Measurements from ENCODE around the gene AOC2. TPM values are rescaled to one million over a fixed set of nuclear protein-coding genes. Genes with fewer than 3 reads are reported as not detected.

Gene AOC2
- total and polyA plus RNA-seq, 9 of the 15 experiments (the other 6 are each of a cell fraction or from before 2014, with no cell fraction given), result 0.08 to 0.91 (median 0.49) TPM

GRCh38 chr17:42814633-42815399 is 29.6 kb upstream of the AOC2 start:
- Histone ChIP-seq H3K36me3 (ENCODE audit: control insufficient read depth, insufficient read depth, low read length) (peaks cover 82% of the 10 kb centered on the region), H3K4me2 (ENCODE audit: insufficient read depth, low read length) (no peak overlapping the region), H3K9me3 (replicated peaks; ENCODE audit: control insufficient read depth, insufficient read depth, low read depth, low read length) (no peaks in the 10 kb centered on the region), H3K9ac (ENCODE audit: insufficient read depth in 1 of 2, low read depth in 2 of 2, low read length in 2 of 2) (no peak overlapping the region), H3K79me2 (ENCODE audit: control insufficient read depth, insufficient read depth, low read length) (no peaks in the 10 kb centered on the region), H3K4me3 (no peak overlapping the region), H2AFZ (ENCODE audit: low read depth, low read length) (no peak overlapping the region), H4K20me1 (replicated peaks; ENCODE audit: control insufficient read depth, insufficient read depth, low read length) (no peaks in the 10 kb centered on the region), H3K9me1 (ENCODE audit: control insufficient read depth, insufficient read depth, low read length) (no peaks in the 10 kb centered on the region), H3K27ac (ENCODE audit: extremely low read depth, low read depth, low read length) (no peak overlapping the region), H3K4me1 (replicated peaks in 1 of 2; ENCODE audit: control insufficient read depth in 2 of 2, insufficient read depth in 2 of 2, low read length in 2 of 2) (no peaks in the 10 kb centered on the region), H3K27me3 (ENCODE audit: control insufficient read depth in 2 of 2, insufficient read depth in 2 of 2, low read length in 2 of 2) (no peaks in the 10 kb centered on the region)
- BruUV-seq (replicated peaks), result no TSS peak
- ATAC-seq (no peak), DNase-seq (ENCODE audit: extremely low read depth in 1 of 4, low spot score in 3 of 4) (no peak), FAIRE-seq (no peak)
- ChIA-PET CTCF (ENCODE audit: low intra/inter-chr PET ratio) (no interaction called here), POLR2A (interaction anchor here (0.5 to 1.9 kb wide), 9 partner anchors 9 to 713 kb away, joined by 3 to 8 read pairs (median 3); partner anchors contain the start of genes BECN1, CNTD1 and COA3)
- intact Hi-C loops (cut with micrococcal nuclease), result no loop called here
- WGBS (ENCODE audit: insufficient coverage, low coverage, missing lambda C conversion rate), result 79% methylated on average over 8 of the region's 8 CpGs
- TF ChIP-seq POLR2A (conservative IDR thresholded peaks at IDR 0.05) (0 out of 2 replicates have a peak, but pooled peaks have one; percentile 30), YBX1 (IDR thresholded peaks at IDR 0.05) (no peak), HIVEP1 (CRISPR knock-in tag; IDR thresholded peaks at IDR 0.05) (no peak), KDM4B (IDR thresholded peaks at IDR 0.05; ENCODE audit: borderline replicate concordance in 2 of 2, low read depth in 1 of 2) (no peak), E2F5 (CRISPR knock-in tag; IDR thresholded peaks at IDR 0.05) (no peak), ZNF354B (CRISPR knock-in tag; IDR thresholded peaks at IDR 0.05) (no peak), NFIC (IDR thresholded peaks at IDR 0.05) (0 out of 2 replicates have a peak, but pooled peaks have one; percentile 5)
- in situ Hi-C loops (cut with MboI), result no loop called here
